ENCODE measurements around the gene FRMD4A.

Gene FRMD4A

GRCh38 chr10:13628661-13629060 is 702.1 kb downstream of the FRMD4A start:
- no peak for DNase-seq

- no peak for DNase-seq
These were observed 703.0 kb downstream of the FRMD4A start for GRCh38 chr10:13627459-13628310.

GRCh38 chr10:13624630-13625029 is 706.1 kb downstream of the FRMD4A start:
- DNase-seq = no peak

DNA sequence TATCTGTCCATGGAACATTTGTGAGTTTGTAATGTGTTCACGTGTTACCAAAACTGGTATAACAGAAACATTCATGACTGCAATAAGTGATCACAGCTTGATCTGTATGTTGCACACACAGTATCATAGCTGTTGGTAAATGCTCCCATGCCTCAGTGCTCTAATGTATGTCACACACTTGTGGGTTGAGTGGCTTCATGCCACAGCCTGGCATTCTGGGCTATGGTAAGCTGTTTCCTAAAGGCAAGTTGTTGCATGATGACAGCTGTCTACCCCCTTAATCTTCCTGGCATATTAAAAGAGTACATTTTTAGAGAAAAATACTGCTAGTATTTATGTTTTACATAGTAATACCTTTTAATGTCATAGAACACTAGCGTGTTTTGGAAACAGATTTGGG is 708.8 kb downstream of the FRMD4A start:
- DNase-seq = no peak

DNA sequence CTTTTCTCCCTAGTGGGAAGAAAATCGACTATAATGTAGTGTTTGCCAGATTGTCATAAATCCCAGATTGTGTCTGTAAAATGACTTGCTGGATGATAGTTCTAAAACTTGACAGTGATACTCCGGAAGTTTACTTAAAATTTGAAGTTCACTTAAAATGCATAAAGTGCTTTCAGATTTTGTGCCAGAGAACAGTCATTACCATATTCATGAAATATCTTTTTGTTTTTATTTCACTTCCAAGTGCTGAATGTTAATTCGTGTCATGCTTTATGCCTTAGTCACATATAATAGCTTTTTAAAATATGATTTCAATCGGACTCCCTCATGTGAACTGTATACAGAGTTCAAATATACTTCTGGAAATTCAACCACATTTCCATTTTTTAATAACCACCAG is 713.6 kb downstream of the FRMD4A start:
- DNase-seq = no peak

DNA sequence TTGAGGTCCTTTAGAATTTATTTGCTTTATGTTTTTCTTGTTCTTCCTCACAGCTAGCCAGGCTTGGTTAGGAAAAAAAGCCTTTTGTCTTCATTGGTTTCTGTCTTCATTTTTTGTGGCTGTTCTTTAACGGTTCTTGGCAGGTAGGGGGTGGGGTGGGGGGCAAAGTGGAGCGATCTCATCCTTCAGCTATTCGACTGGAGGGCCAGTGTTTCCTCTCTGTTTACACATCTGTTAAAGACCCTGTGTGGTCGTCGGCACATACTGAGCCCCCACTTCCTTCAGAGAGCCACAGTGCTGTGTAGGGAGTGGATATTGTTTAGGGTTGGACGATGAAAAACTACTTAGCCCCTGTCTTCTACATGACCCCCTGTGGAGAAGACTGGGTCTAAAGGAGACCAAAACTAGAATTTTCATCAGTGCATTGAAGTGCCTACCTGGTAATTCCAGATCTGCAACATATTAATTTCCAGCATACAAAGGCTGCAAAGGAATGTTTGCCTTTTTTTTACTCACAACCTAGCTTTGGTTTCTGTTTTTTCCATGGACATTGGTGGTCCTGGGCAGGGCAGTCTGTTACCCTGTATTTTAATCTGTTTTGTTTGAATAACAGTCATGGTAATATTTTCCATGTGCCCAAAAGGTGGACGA is 714.9 kb downstream of the FRMD4A start:
- DNase-seq = no peak

DNA sequence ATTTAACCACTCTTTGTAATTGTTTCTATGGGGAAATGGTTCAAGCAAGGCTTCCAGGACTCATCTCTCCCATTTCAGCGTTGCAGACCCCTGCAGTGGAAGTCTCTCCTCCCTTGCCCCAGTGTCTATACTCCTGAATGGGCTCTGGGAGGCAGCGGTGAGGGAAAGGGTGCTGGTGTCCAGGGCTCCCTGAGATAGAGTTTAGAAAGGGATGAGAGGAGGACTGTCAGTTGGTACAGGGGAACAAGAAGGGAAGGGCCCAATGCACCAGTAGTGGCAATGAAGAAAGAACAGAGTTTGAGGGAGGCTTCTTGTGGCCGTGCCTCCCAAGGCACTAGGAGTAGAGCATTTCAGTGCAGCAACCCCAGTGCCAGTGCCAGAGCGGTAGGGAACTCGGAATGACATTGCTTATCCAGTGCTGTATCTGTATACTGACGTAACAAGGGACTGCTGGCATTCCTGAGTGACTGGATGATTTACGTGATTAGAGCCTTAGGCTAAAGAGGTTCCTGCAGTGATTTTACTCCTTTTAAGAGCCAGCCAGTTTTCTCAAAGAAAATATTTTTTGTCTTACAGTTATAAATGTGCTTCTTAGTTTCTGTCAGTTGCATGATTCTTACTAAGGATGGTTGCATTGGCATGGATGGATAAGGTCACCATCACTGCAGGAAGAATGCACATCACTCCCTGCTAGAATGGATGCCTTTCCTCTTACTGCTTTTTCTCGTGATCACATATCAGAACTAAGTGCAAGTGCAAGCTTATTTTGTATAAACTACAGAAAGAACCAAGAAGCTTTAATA is 716.0 kb downstream of the FRMD4A start:
- DNase-seq = no peak

GRCh38 chr10:13613519-13613918 is 717.2 kb downstream of the FRMD4A start:
- DNase-seq = no peak

- DNase-seq = no peak
These were observed 717.9 kb downstream of the FRMD4A start for GRCh38 chr10:13612654-13613373.

- DNase-seq = no peak
These were observed 722.4 kb downstream of the FRMD4A start for GRCh38 chr10:13608246-13608853.

- no peak for DNase-seq
These were observed 726.2 kb downstream of the FRMD4A start for GRCh38 chr10:13604357-13605040.

DNA sequence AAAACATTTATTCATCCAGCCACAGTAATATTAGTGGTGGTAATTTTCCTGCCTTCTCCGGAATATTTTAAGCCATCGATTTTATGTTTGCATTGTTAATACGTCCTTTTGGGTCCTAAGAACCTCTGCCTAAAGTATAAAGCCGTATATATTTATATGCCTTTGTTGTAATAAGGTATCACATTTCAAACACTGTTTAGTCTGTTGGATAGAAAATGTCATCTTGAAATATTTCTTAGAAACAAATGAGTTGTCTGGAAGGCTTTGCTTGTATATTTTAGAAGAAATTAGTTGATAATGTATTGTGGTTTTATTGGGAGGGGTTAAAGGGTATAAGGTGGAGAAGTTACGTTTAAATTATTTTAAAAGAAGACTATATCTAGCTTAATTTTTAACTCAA is 732.8 kb downstream of the FRMD4A start:
- DNase-seq = no peak

DNA sequence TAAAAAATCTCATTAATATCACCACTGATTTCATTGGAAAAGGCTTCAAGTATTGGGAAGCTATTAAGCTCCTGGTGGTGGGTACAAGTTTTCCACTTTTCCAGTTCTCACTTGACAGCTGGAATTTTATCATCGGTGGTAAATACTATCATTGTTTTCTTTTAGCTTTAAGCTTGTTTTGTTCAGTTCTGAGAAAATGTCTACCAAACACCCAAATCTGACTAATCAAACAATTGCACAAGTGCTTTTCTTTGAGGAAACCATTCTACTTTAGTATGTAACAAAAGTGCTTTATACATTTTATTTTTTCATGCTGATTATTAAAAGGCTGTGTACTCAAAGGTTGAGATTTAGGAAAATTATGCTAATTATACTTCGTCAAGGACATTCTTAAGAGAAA is 736.1 kb downstream of the FRMD4A start:
- no peak for DNase-seq

Data from activated CD8-positive, alpha-beta memory T cell treated with anti-CD3 and anti-CD28 coated beads for 24 hours (primary cell).